ENCODE data around the gene ZBTB46. TPM values are rescaled to one million over a fixed set of nuclear protein-coding genes. Genes with fewer than 3 reads are reported as not detected.

ZBTB46 gene
- total and polyA plus RNA-seq, 2 experiments from 2014 or later, result 2.0 to 4.0 TPM

DNA sequence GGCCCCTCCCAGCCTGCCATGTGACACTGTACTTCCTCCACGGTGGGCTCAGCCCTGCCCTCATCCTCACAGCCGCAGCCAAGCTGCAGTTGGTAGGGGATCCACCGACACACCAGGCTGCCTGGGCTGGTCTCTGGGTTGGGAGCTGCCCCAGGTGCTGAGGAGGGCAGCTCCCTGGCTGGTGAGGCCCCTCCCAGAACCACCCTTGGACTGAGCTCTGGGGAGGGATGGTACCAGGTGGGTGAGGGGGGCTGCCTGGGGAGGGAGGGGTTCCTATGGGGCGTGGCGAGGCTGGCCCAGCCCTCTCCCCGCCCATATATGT, 134.8 kb downstream of the ZBTB46 start:
- peak; percentile 73 for DNase-seq (ENCODE audit: low spot score)
- Histone ChIP-seq H3K9me3 (ENCODE audit: low read depth) (no peaks in the 10 kb centered on the region), H4K20me1 (ENCODE audit: insufficient read depth, poor library complexity, severe bottlenecking) (no peaks in the 10 kb centered on the region), H3K79me2 (no peaks in the 10 kb centered on the region), H3K27me3 (no peaks in the 10 kb centered on the region), H2AFZ (no peak overlapping the region), H3K4me1 (ENCODE audit: insufficient read depth) (peaks cover 10% of the 10 kb centered on the region), H3K27ac (no peak overlapping the region), H3K9me2 (replicated peaks; ENCODE audit: insufficient read depth) (no peaks in the 10 kb centered on the region), H3K36me3 (replicated peaks; ENCODE audit: insufficient read depth, low read depth) (no peaks in the 10 kb centered on the region), H3K4me2 (peak overlapping the region; percentile 86), H3K4me3 (no peak overlapping the region)
- WGBS (ENCODE audit: low lambda C conversion rate, missing lambda C conversion rate), result 23% methylated on average over 3 of the region's 6 CpGs
- TF ChIP-seq, protein P1, sequence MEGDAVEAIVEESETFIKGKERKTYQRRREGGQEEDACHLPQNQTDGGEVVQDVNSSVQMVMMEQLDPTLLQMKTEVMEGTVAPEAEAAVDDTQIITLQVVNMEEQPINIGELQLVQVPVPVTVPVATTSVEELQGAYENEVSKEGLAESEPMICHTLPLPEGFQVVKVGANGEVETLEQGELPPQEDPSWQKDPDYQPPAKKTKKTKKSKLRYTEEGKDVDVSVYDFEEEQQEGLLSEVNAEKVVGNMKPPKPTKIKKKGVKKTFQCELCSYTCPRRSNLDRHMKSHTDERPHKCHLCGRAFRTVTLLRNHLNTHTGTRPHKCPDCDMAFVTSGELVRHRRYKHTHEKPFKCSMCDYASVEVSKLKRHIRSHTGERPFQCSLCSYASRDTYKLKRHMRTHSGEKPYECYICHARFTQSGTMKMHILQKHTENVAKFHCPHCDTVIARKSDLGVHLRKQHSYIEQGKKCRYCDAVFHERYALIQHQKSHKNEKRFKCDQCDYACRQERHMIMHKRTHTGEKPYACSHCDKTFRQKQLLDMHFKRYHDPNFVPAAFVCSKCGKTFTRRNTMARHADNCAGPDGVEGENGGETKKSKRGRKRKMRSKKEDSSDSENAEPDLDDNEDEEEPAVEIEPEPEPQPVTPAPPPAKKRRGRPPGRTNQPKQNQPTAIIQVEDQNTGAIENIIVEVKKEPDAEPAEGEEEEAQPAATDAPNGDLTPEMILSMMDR (IDR thresholded peaks at IDR 0.05; ENCODE audit: poor library complexity), result no peak
- TF ChIP-seq EZH2 (IDR thresholded peaks at IDR 0.05; ENCODE audit: borderline replicate concordance), result no peak
- no peak for TF ChIP-seq EZH2phosphoT487 (IDR thresholded peaks at IDR 0.05; ENCODE audit: low read depth, severe bottlenecking, unreplicated experiment)

DNA sequence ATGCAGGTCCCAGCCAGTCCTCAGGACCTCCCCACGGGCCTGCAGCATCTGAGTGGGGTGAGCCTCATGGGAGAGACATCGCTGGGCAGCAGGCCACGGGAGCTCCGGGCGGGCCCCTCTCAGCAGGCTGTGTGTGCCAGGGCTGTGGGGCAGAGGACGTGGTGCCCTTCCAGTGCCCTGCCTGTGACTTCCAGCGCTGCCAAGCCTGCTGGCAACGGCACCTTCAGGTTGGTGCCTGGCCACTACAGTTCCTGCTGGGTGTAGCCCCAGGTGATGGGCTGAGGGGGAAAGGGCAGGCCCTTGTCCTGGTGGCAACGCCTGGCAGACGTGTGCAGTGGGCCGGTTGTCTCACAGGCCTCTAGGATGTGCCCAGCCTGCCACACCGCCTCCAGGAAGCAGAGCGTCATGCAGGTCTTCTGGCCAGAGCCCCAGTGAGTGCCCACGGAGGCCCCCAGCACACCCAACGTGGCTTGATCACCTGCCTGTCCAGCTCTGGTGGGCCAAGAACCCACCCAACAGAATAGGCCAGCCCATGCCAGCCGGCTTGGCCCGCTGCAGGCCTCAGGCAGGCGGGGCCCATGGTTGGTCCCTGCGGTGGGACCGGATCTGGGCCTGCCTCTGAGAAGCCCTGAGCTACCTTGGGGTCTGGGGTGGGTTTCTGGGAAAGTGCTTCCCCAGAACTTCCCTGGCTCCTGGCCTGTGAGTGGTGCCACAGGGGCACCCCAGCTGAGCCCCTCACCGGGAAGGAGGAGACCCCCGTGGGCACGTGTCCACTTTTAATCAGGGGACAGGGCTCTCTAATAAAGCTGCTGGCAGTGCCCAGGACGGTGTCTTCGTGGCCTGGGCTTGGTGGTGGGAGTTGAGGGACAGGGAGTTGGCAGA, 135.4 kb downstream of the ZBTB46 start:
- H2AFZ ChIP-seq, result no peak overlapping the region
- H3K79me2 ChIP-seq, result no peaks in the 10 kb centered on the region
- H4K20me1 ChIP-seq (ENCODE audit: insufficient read depth, poor library complexity, severe bottlenecking), result no peaks in the 10 kb centered on the region
- no peaks in the 10 kb centered on the region for H3K9me3 ChIP-seq (ENCODE audit: low read depth)
- WGBS (ENCODE audit: low lambda C conversion rate, missing lambda C conversion rate), result 90% methylated on average over 25 of the region's 25 CpGs
- no peak overlapping the region for H3K4me3 ChIP-seq
- H3K27ac ChIP-seq, result no peak overlapping the region
- DNase-seq (ENCODE audit: low spot score), result no peak
- TF ChIP-seq EZH2phosphoT487 (IDR thresholded peaks at IDR 0.05; ENCODE audit: low read depth, severe bottlenecking, unreplicated experiment) (no peak), EZH2 (IDR thresholded peaks at IDR 0.05; ENCODE audit: borderline replicate concordance) (no peak)
- TF ChIP-seq, protein P1 (IDR thresholded peaks at IDR 0.05; ENCODE audit: poor library complexity), result no peak
- peak overlapping the region; percentile 86 for H3K4me2 ChIP-seq
- H3K9me2 ChIP-seq (replicated peaks; ENCODE audit: insufficient read depth), result no peaks in the 10 kb centered on the region
- no peaks in the 10 kb centered on the region for H3K27me3 ChIP-seq
- H3K4me1 ChIP-seq (ENCODE audit: insufficient read depth), result peaks cover 10% of the 10 kb centered on the region
- no peaks in the 10 kb centered on the region for H3K36me3 ChIP-seq (replicated peaks; ENCODE audit: insufficient read depth, low read depth)

DNA sequence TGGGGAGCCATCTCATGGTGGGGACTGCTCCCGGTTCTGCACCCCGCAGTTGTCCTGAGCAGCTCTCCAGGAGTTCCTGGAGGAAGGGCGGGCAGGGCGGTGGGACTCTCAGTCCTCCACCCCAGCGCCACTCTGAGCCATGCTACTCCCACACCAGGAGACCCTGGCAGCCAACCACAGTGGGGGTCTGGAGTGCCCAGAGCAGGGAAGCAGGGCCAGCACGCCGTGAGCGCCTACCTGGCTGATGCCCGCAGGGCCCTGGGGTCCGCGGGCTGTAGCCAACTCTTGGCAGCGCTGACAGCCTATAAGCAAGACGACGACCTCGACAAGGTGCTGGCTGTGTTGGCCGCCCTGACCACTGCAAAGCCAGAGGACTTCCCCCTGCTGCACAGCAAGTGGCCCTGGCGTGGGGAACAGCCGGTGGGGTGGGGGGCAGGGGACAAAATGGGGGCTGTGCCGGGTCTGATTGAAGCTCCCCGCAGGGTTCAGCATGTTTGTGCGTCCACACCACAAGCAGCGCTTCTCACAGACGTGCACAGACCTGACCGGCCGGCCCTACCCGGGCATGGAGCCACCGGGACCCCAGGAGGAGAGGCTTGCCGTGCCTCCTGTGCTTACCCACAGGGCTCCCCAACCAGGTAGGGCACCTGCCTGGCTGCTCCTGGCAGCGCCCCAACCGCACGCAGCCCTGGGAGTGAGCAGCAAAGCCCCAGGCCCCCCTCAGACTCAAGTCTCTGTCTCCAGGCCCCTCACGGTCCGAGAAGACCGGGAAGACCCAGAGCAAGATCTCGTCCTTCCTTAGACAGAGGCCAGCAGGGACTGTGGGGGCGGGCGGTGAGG, 136.3 kb downstream of the ZBTB46 start:
- DNase-seq (ENCODE audit: low spot score), result no peak
- 96% methylated on average over 30 of the region's 37 CpGs for WGBS (ENCODE audit: low lambda C conversion rate, missing lambda C conversion rate)
- no peaks in the 10 kb centered on the region for H3K79me2 ChIP-seq
- TF ChIP-seq EZH2 (IDR thresholded peaks at IDR 0.05; ENCODE audit: borderline replicate concordance), result no peak
- TF ChIP-seq EZH2phosphoT487 (IDR thresholded peaks at IDR 0.05; ENCODE audit: low read depth, severe bottlenecking, unreplicated experiment), result no peak
- TF ChIP-seq, protein P1 (IDR thresholded peaks at IDR 0.05; ENCODE audit: poor library complexity), result no peak
- no peak overlapping the region for H3K4me2 ChIP-seq
- H3K27ac ChIP-seq, result no peak overlapping the region
- no peaks in the 10 kb centered on the region for H3K9me2 ChIP-seq (replicated peaks; ENCODE audit: insufficient read depth)
- H4K20me1 ChIP-seq (ENCODE audit: insufficient read depth, poor library complexity, severe bottlenecking), result no peaks in the 10 kb centered on the region
- H3K9me3 ChIP-seq (ENCODE audit: low read depth), result no peaks in the 10 kb centered on the region
- H2AFZ ChIP-seq, result no peak overlapping the region
- H3K27me3 ChIP-seq, result no peaks in the 10 kb centered on the region
- H3K36me3 ChIP-seq (replicated peaks; ENCODE audit: insufficient read depth, low read depth), result no peaks in the 10 kb centered on the region
- peaks cover 10% of the 10 kb centered on the region for H3K4me1 ChIP-seq (ENCODE audit: insufficient read depth)
- H3K4me3 ChIP-seq, result no peak overlapping the region

Measured in hepatocyte (in vitro differentiated cells).